ENCODE results near the gene VOPP1.

DNA sequence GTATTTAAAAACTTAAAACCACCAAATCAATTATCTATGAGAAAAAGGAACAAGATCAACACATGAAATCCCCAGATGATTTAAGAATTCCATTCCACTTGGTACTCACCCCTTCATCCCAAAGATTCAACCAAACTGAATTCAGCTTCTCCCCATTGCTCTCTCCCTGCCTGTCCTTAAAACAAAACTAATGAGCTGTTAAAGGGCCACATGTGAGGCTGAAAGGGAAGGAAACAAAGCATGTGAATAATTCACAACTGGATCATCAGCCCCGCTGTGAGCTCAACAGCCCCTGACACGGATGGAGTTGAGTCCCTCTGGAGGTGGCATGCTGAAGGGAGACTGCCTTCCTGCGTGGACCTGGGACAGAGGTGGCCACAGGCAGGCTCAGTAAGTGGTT, 32.9 kb downstream of the VOPP1 start:
- TF ChIP-seq, protein P1, sequence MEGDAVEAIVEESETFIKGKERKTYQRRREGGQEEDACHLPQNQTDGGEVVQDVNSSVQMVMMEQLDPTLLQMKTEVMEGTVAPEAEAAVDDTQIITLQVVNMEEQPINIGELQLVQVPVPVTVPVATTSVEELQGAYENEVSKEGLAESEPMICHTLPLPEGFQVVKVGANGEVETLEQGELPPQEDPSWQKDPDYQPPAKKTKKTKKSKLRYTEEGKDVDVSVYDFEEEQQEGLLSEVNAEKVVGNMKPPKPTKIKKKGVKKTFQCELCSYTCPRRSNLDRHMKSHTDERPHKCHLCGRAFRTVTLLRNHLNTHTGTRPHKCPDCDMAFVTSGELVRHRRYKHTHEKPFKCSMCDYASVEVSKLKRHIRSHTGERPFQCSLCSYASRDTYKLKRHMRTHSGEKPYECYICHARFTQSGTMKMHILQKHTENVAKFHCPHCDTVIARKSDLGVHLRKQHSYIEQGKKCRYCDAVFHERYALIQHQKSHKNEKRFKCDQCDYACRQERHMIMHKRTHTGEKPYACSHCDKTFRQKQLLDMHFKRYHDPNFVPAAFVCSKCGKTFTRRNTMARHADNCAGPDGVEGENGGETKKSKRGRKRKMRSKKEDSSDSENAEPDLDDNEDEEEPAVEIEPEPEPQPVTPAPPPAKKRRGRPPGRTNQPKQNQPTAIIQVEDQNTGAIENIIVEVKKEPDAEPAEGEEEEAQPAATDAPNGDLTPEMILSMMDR (IDR thresholded peaks at IDR 0.05) = no peak
- no peak for TF ChIP-seq POLR2A (IDR thresholded peaks at IDR 0.05)
